ENCODE measurements around the gene AP5B1. TPM values are rescaled to one million over a fixed set of nuclear protein-coding genes. Genes with fewer than 3 reads are reported as not detected.
"Not testable (repeated sequence)": the region's sequence is repeated elsewhere in the genome, so short reads cannot be mapped to it uniquely, and the experiment has no call there.

The AP5B1 gene
- total RNA-seq, 1 experiment from 2014 or later: 9.4 TPM

DNA sequence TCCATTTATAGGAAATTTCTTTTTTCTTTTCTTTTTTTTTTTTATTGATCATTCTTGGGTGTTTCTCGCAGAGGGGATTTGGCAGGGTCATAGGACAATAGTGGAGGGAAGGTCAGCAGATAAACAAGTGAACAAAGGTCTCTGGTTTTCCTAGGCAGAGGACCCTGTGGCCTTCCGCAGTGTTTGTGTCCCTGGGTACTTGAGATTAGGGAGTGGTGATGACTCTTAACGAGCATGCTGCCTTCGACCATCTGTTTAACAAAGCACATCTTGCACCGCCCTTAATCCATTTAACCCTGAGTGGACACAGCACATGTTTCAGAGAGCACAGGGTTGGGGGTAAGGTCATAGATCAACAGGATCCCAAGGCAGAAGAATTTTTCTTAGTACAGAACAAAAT lies 18.6 kb downstream of the AP5B1 start:
- not testable (repeated sequence) for H3K4me3 Mint-ChIP-seq; H3K27ac Mint-ChIP-seq; H3K79me1 ChIP-seq (ENCODE audit: insufficient read depth, low read depth, low read length, poor library complexity, severe bottlenecking); H2BK20ac ChIP-seq (ENCODE audit: low read depth, low read length, poor library complexity, severe bottlenecking); H2BK15ac ChIP-seq (ENCODE audit: low read depth, low read length); H3K4me1 ChIP-seq (ENCODE audit: insufficient read depth, low read length); H3K56ac ChIP-seq (ENCODE audit: insufficient read length, low read depth, low read length); H2AK5ac ChIP-seq (ENCODE audit: insufficient read length, low read length); H2BK120ac ChIP-seq (ENCODE audit: low read depth, low read length, poor library complexity, severe bottlenecking); H4K8ac ChIP-seq (replicated peaks; ENCODE audit: insufficient read length, low read depth, low read length); H3K27ac ChIP-seq (ENCODE audit: insufficient read length, low read depth, low read length); H3T11ph ChIP-seq (ENCODE audit: low read length); H3K4me2 ChIP-seq (ENCODE audit: insufficient read depth, insufficient read length, low read length); H3K23me2 ChIP-seq (ENCODE audit: insufficient read length, low read depth, low read length, poor library complexity, severe bottlenecking); H4K5ac ChIP-seq (ENCODE audit: insufficient read length, low read depth, low read length); H3K4me1 Mint-ChIP-seq; H3K23ac ChIP-seq (ENCODE audit: insufficient read length, low read depth, low read length); H4K91ac ChIP-seq (ENCODE audit: insufficient read length, low read depth, low read length); H3K79me2 ChIP-seq (ENCODE audit: insufficient read depth, low read length); DNase-seq; H3K27me3 ChIP-seq (ENCODE audit: insufficient read depth, low read length); H3K18ac ChIP-seq (ENCODE audit: insufficient read length, low read depth, low read length); H3K9ac ChIP-seq (ENCODE audit: extremely low read depth, insufficient read length, low read length); H2BK5ac ChIP-seq (ENCODE audit: insufficient read length, low read length); H3K14ac ChIP-seq (ENCODE audit: insufficient read depth, low read length); H3K9me3 ChIP-seq (ENCODE audit: control insufficient read depth, low read depth, low read length); H4K20me1 ChIP-seq (ENCODE audit: control insufficient read depth, insufficient read depth, insufficient read length); H2BK12ac ChIP-seq (ENCODE audit: insufficient read length, low read depth, low read length); H2AFZ ChIP-seq (ENCODE audit: low read length); H3K4ac ChIP-seq (ENCODE audit: low read depth, low read length); H3K36me3 Mint-ChIP-seq (ENCODE audit: insufficient read depth in 1 of 3, low read depth in 3 of 3)
- H3K27me3 Mint-ChIP-seq (ENCODE audit: low read depth): peaks cover 24% of the 10 kb centered on the region
- H3K9me3 Mint-ChIP-seq: peaks cover 15 to 30% of the 10 kb centered on the region in 2 experiments
- no CpG with 5 or more reads among the region's 5 CpGs for WGBS (ENCODE audit: extremely low coverage, insufficient read length, low lambda C conversion rate)
